Mesenteric fat pad (tissue), 1 donor: Measurements from ENCODE around the gene BIN1. TPM values are rescaled to one million over a fixed set of nuclear protein-coding genes. Genes with fewer than 3 reads are reported as not detected.

ENCODE experiments used
- DNase-seq: peaks from one replicate; pipeline ENCODE4 v3.0.0-alpha.2; 2020; ENCODE audit warnings: low spot score
- total RNA-seq: library from RNA; stranded (reverse); fragmentation: NEBNext Ultra II Directional; extraction: Animal tissue kit (Norgen Biotek cat#: 25700); gene quantifications from one replicate; pipeline ENCODE4 v1.2.1, GENCODE V29; 2021
- donor health status: DM: yes; HTN: yes; CAD: no.

Gene BIN1
- total RNA-seq, 1 donor from 2014 or later = 87.0 TPM

GRCh38 chr2:127134833-127135830 is 28.2 kb upstream of the BIN1 start:
- DNase-seq = peak; percentile 88

- peak; percentile 14 for DNase-seq
Observed at GRCh38 chr2:127134235-127134634, 27.3 kb upstream of the BIN1 start.

DNA sequence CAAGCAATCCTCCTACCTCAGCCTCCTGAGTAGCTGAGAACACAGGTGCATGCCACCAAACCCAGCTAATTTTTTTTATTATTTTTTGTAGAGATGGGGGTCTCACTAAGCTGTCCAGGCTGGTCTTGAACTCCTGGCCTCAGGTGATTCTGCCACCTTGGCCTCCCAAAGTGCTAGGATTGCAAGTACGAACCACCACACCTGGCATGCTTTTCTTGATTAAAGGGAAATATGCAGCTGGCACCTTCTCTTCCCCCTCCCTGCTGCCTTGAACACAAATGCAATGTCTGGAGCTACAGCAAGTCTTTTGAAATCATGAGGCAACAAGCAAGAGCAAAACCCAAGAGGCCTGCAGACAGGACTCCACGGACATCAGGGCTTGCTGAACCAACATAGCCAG is 26.8 kb upstream of the BIN1 start:
- DNase-seq = no peak

GRCh38 chr2:127130421-127130820 is 23.5 kb upstream of the BIN1 start:
- DNase-seq = no peak

DNA sequence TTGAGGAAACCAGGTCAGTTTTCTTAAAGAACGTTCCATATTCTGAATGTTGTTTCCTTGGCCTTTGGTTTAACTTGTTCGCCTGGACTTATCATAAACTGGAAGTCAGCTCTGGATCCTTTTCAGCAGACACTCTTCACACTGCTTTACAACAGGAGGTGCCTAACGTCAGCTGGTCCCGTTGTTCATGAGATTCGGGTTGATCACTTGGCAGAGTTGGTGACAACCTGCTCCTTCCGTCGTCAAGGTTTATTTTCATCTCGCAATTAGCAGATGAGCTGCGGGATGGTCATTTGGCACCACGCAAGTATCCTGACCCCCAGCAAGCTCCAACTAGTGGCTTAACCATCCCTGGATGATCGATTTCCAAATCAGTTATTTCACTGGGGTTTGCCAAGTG is 23.0 kb upstream of the BIN1 start:
- no peak for DNase-seq

- DNase-seq = no peak
Observed at GRCh38 chr2:127128445-127128904, 21.5 kb upstream of the BIN1 start.

DNA sequence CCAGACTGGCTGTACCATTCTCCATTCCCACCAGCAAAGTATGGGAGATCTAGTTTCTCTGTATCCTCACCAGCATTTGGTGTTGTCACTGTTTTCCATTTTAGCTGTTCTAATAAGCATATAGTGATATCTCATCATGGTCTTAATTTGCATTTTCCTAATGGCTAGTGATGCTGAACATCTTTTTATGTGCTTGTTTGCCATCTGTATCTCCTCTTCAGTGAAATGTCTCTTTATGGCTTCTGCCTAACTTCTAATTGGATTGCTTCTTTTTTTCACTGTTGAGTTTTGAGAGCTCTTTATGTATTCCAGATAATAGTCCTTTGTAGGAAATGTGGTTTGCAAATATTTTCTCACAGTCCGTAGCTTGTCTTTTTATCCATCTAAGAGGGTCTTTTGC is 18.9 kb upstream of the BIN1 start:
- no peak for DNase-seq

GRCh38 chr2:127124426-127124825 is 17.5 kb upstream of the BIN1 start:
- no peak for DNase-seq

- peak; percentile 62 for DNase-seq
Observed at GRCh38 chr2:127122361-127123027, 15.5 kb upstream of the BIN1 start.

DNA sequence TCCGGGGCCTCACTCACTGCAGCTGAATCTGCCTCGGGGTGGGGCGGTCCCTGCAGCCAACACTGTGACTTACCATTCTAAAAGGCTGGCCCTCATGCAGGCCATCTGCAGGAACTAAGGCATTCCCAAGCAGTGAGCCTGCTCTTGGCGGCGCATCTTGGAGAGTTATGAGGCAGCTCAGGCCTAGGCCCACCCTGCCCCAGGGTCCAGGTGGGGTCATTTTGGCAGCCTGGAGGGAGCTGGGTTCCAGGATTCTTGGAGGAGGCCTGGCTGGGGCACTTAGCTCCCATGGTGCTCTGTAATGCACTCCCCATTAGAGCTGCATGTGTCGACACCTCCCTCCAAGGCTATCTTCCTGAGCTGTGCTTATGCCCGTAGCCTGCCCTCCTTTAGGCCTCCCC is 14.8 kb upstream of the BIN1 start:
- DNase-seq = peak; percentile 89

DNA sequence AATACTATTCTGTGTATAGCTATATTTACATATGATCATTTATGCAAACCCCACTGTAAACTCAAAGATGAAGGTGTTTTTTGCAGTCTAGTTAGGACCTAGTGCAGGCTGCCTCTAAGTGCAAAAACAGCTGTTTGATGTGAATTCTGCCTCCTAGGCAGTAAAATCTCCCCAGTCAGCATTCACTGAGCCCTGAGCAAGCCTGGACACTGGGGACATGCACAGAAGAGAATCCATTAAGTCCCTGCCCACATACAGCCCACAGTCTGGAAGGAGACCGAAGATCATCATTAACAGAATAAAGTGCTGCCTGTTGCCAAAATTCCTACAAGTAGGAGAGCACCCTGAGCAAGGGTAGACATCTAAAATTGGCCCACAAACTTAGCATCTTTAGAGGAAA is 14.4 kb upstream of the BIN1 start:
- no peak for DNase-seq

- DNase-seq = peak; percentile 41
Observed at GRCh38 chr2:127120408-127120807, 13.5 kb upstream of the BIN1 start.

DNA sequence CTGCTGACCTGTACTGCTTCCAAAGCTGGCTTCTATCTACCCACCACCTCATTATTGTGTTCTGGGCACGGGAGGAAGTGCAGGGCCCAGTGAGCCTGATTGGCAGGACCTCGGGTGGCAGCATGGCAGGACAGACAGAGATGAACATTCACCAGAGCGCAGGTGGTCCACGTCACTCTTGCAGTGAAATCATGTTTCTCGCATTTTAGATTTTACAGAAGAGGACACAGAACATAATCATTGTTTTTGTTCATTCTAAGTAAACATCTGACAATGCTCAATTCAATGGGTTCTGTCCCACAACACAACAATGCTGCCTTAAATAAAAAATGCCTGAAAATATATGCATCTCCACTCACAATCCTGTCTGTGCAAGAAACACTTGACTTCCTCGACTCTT is 11.5 kb upstream of the BIN1 start:
- no peak for DNase-seq

GRCh38 chr2:127118038-127118437 is 11.1 kb upstream of the BIN1 start:
- DNase-seq = peak; percentile 77

DNA sequence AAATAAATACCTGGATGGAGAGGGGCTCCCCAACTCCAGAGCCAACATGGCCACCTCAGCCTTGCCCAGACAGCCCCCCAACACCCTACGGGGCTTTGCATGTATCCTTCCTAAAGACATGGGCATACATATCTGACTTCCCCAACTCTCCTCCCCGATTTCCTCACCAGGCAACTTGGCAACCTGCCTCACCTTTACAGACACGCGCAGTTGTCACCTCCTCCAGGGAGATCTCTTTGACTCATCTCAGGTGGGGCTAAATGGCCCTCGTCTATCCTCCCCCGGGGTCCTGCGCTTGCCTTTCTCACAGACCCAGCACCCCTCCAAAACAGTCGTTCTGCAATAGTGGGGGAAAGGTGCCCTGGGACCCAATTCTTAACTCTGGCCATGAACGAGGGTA is 10.6 kb upstream of the BIN1 start:
- no peak for DNase-seq

DNA sequence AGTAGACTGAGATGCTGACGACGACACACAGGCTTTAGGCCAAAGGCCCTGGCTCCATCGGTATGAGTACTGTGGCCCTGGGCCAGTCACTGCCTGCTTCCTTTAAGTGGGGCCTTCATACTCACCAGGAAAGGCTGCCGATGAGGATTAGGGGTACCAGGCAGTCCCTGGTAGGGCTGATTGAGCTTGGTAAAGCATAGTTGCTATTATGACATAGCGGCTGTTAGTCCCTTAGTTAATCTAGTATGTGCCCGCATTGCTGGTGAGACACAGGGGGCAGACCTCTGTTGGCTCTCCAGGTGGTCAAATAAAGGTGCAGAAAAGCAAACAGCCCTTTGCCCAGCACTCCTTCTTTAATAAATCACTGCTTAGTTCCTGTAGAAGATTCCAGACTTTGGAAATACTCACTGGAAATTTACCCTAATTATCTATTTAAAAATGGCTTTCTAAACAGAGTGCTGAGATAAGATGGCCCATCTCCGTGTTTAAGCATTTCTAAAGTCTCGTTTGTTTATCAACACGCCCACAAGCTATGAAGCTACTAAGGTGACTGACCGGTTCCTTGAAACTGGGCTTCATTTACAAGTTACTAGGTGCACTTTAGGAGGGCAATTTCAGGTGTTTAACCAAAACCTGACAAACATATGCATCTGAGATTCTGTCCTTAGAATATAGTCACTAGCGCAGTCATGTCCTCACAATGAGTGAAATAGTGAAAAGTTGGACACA is 8.7 kb upstream of the BIN1 start:
- peak; percentile 77 for DNase-seq

- peak; percentile 20 for DNase-seq
Observed at GRCh38 chr2:127110985-127111384, 4.0 kb upstream of the BIN1 start.

DNA sequence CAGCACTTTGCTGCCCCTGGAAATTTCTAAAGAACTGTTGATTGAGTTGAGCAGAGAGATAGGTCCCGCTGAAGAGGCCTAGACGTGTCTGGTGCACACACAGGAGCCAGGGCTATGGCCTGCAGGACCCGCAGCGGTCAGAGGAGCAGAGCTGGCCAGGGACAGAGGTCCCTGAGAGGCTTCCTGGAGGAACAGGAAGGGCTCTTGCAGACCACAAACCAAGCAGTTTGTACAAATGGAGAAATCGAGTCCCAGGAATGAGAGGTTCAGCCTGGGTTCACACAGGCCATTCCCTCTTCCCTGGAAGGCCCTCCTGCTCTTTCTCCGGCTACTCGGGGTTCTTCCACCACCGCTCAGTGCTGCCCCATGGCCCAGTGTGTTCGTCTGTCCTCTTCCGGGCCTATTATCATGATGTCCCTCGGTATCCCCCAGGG is 1.2 kb upstream of the BIN1 start:
- DNase-seq = peak; percentile 88

- DNase-seq = peak; percentile 67
Observed at GRCh38 chr2:127107622-127107999, 657 bp upstream of the BIN1 start.

GRCh38 chr2:127106457-127106990 is 430 bp downstream of the BIN1 start:
- peak; percentile 89 for DNase-seq
